H1 (cell line): Measurements from ENCODE around the gene SLC2A3.
"Not testable (repeated sequence)": the region's sequence is repeated elsewhere in the genome, so short reads cannot be mapped to it uniquely, and the experiment has no call there.

Source experiments
- CBX5 ChIP-seq: fragments of 300-800, 300-1000 bp; sonication (generic); IDR thresholded peaks from 2 replicates; pipeline ENCODE4 v1.7.1; 2016; ENCODE audit warnings: antibody characterized with exemption, low read length, low read depth
- CEBPB ChIP-seq: IDR thresholded peaks from 2 replicates; pipeline ENCODE4 v1.6.1; 2012; ENCODE audit warnings: low read depth, low read length
- CHD1 ChIP-seq: IDR thresholded peaks from 2 replicates; pipeline ENCODE4 v1.6.1; 2012; ENCODE audit warnings: low read depth, low read length, improper control_type of control experiment
- CREB1 ChIP-seq: IDR thresholded peaks from 2 replicates; pipeline ENCODE4 v1.6.1; 2012; ENCODE audit warnings: inconsistent platforms
- CTCF ChIP-seq, 3 experiments: IDR thresholded peaks; 1 replicate in 2 of 3; 2 replicates in 1 of 3; pipeline versions ENCODE4 v1.5.1 to v1.6.1; 2011; ENCODE audit warnings: low read length in 3 of 3, mild to moderate bottlenecking in 3 of 3, inconsistent platforms in 2 of 3, low read depth in 1 of 3, moderate library complexity in 1 of 3; ENCODE audit not compliant: insufficient read depth in 1 of 3; ENCODE audit errors: control extremely low read depth in 1 of 3
- EP300 ChIP-seq, 2 experiments: IDR thresholded peaks; 1 replicate in 1 of 2; 2 replicates in 1 of 2; pipeline ENCODE4 v1.6.1; 2011 to 2012; ENCODE audit warnings: low read depth in 2 of 2, low read length in 2 of 2, mild to moderate bottlenecking in 2 of 2, borderline replicate concordance in 1 of 2, inconsistent platforms in 1 of 2, moderate library complexity in 1 of 2
- POLR2A ChIP-seq, 2 experiments: IDR thresholded peaks; 1 replicate in 1 of 2; 2 replicates in 1 of 2; pipeline ENCODE4 v1.6.1; 2011; ENCODE audit warnings: low read depth in 2 of 2, low read length in 2 of 2, mild to moderate bottlenecking in 2 of 2; ENCODE audit errors: control extremely low read depth in 1 of 2
- POLR2AphosphoS5 ChIP-seq: IDR thresholded peaks from 2 replicates; pipeline ENCODE4 v1.6.1; 2011; ENCODE audit warnings: low read depth, low read length
- RAD21 ChIP-seq, 2 experiments: IDR thresholded peaks in 1 of 2; conservative IDR thresholded peaks in 1 of 2; 2 replicates each; pipeline ENCODE4 v1.6.1; 2011; ENCODE audit warnings: low read depth in 2 of 2, low read length in 2 of 2, improper control_type of control experiment in 1 of 2, inconsistent platforms in 1 of 2, mild to moderate bottlenecking in 1 of 2, moderate library complexity in 1 of 2
- RFX5 ChIP-seq: IDR thresholded peaks from 2 replicates; pipeline ENCODE4 v1.6.1; 2011; ENCODE audit warnings: low read depth, low read length, improper control_type of control experiment, borderline replicate concordance
- SIN3A ChIP-seq, 2 experiments: IDR thresholded peaks in 1 of 2; conservative IDR thresholded peaks in 1 of 2; 2 replicates each; pipeline ENCODE4 v1.6.1; 2011 to 2012; ENCODE audit warnings: low read length in 2 of 2, improper control_type of control experiment in 1 of 2, low read depth in 1 of 2, mild to moderate bottlenecking in 1 of 2
- TAF1 ChIP-seq: IDR thresholded peaks from 2 replicates; pipeline ENCODE4 v1.6.1; 2011; ENCODE audit warnings: mild to moderate bottlenecking, low read depth, low read length

- TF ChIP-seq TAF1; POLR2AphosphoS5; CTCF (IDR thresholded peaks at IDR 0.05; ENCODE audit: control extremely low read depth in 1 of 3, insufficient read depth in 1 of 3, low read depth in 1 of 3, low read length in 3 of 3); CBX5; POLR2A (IDR thresholded peaks at IDR 0.05; ENCODE audit: control extremely low read depth in 1 of 2, low read depth in 2 of 2, low read length in 2 of 2); CEBPB; RAD21 (IDR thresholded peaks at IDR 0.05 in 1 of 2, conservative IDR thresholded peaks at IDR 0.05 in 1 of 2; ENCODE audit: low read depth in 2 of 2, low read length in 2 of 2); CREB1; EP300 (IDR thresholded peaks at IDR 0.05; ENCODE audit: borderline replicate concordance in 1 of 2, low read depth in 2 of 2, low read length in 2 of 2); SIN3A (conservative IDR thresholded peaks at IDR 0.05 in 1 of 2, IDR thresholded peaks at IDR 0.05 in 1 of 2; ENCODE audit: low read depth in 1 of 2, low read length in 2 of 2); CHD1; RFX5: not testable (repeated sequence)
Observed at GRCh38 chr12:7926068-7926666, 9.8 kb downstream of the SLC2A3 start.
